ENCODE results near the gene TTC7B.

Gene TTC7B

GRCh38 chr14:90539996-90540395 lies 276.2 kb downstream of the TTC7B start:
- Mint-ChIP-seq H3K4me3 (no peak overlapping the region), H3K4me1 (ENCODE audit: low read depth) (no peaks in the 10 kb centered on the region), H3K9me3 (no peaks in the 10 kb centered on the region), H3K27ac (no peak overlapping the region), H3K27me3 (no peaks in the 10 kb centered on the region), H3K36me3 (ENCODE audit: low read depth) (no peaks in the 10 kb centered on the region)
- DNase-seq = no peak

GRCh38 chr14:90539496-90539775 lies 276.8 kb downstream of the TTC7B start:
- no peaks in the 10 kb centered on the region for H3K27me3 Mint-ChIP-seq
- no peak overlapping the region for H3K27ac Mint-ChIP-seq
- no peak overlapping the region for H3K4me3 Mint-ChIP-seq
- no peaks in the 10 kb centered on the region for H3K9me3 Mint-ChIP-seq
- H3K4me1 Mint-ChIP-seq (ENCODE audit: low read depth) = no peaks in the 10 kb centered on the region
- no peak for DNase-seq
- no peaks in the 10 kb centered on the region for H3K36me3 Mint-ChIP-seq (ENCODE audit: low read depth)

- Mint-ChIP-seq H3K4me3 (no peak overlapping the region), H3K27me3 (no peaks in the 10 kb centered on the region), H3K4me1 (ENCODE audit: low read depth) (no peaks in the 10 kb centered on the region), H3K36me3 (ENCODE audit: low read depth) (no peaks in the 10 kb centered on the region), H3K9me3 (no peaks in the 10 kb centered on the region), H3K27ac (no peak overlapping the region)
- DNase-seq = no peak
Measured at GRCh38 chr14:90538716-90539495, 277.3 kb downstream of the TTC7B start.

- H3K27ac Mint-ChIP-seq = no peak overlapping the region
- DNase-seq = no peak
- no peak overlapping the region for H3K4me3 Mint-ChIP-seq
- H3K36me3 Mint-ChIP-seq (ENCODE audit: low read depth) = no peaks in the 10 kb centered on the region
- H3K9me3 Mint-ChIP-seq = no peaks in the 10 kb centered on the region
- H3K27me3 Mint-ChIP-seq = no peaks in the 10 kb centered on the region
- no peaks in the 10 kb centered on the region for H3K4me1 Mint-ChIP-seq (ENCODE audit: low read depth)
Measured at GRCh38 chr14:90538095-90538494, 278.1 kb downstream of the TTC7B start.

- Mint-ChIP-seq H3K9me3 (no peaks in the 10 kb centered on the region), H3K4me3 (no peak overlapping the region), H3K36me3 (ENCODE audit: low read depth) (no peaks in the 10 kb centered on the region), H3K27ac (no peak overlapping the region), H3K27me3 (no peaks in the 10 kb centered on the region), H3K4me1 (ENCODE audit: low read depth) (no peaks in the 10 kb centered on the region)
- no peak for DNase-seq
Measured at GRCh38 chr14:90536511-90537191, 279.6 kb downstream of the TTC7B start.

GRCh38 chr14:90536092-90536491 lies 280.1 kb downstream of the TTC7B start:
- Mint-ChIP-seq H3K4me1 (ENCODE audit: low read depth) (no peaks in the 10 kb centered on the region), H3K36me3 (ENCODE audit: low read depth) (no peaks in the 10 kb centered on the region), H3K4me3 (no peak overlapping the region), H3K9me3 (no peaks in the 10 kb centered on the region), H3K27ac (no peak overlapping the region), H3K27me3 (no peaks in the 10 kb centered on the region)
- no peak for DNase-seq

- no peak overlapping the region for H3K27ac Mint-ChIP-seq
- DNase-seq = no peak
- H3K4me1 Mint-ChIP-seq (ENCODE audit: low read depth) = no peaks in the 10 kb centered on the region
- no peak overlapping the region for H3K4me3 Mint-ChIP-seq
- no peaks in the 10 kb centered on the region for H3K36me3 Mint-ChIP-seq (ENCODE audit: low read depth)
- no peaks in the 10 kb centered on the region for H3K27me3 Mint-ChIP-seq
- H3K9me3 Mint-ChIP-seq = no peaks in the 10 kb centered on the region
Measured at GRCh38 chr14:90535556-90536090, 280.6 kb downstream of the TTC7B start.

- Mint-ChIP-seq H3K27me3 (no peaks in the 10 kb centered on the region), H3K9me3 (no peaks in the 10 kb centered on the region), H3K36me3 (ENCODE audit: low read depth) (no peaks in the 10 kb centered on the region), H3K4me1 (ENCODE audit: low read depth) (no peaks in the 10 kb centered on the region), H3K27ac (no peak overlapping the region), H3K4me3 (no peak overlapping the region)
- DNase-seq = no peak
Measured at GRCh38 chr14:90534838-90535555, 281.2 kb downstream of the TTC7B start.

GRCh38 chr14:90534091-90534837 lies 282.0 kb downstream of the TTC7B start:
- no peaks in the 10 kb centered on the region for H3K36me3 Mint-ChIP-seq (ENCODE audit: low read depth)
- no peaks in the 10 kb centered on the region for H3K27me3 Mint-ChIP-seq
- H3K4me3 Mint-ChIP-seq = no peak overlapping the region
- no peak overlapping the region for H3K27ac Mint-ChIP-seq
- no peaks in the 10 kb centered on the region for H3K4me1 Mint-ChIP-seq (ENCODE audit: low read depth)
- DNase-seq = no peak
- no peaks in the 10 kb centered on the region for H3K9me3 Mint-ChIP-seq

GRCh38 chr14:90533591-90534021 lies 282.6 kb downstream of the TTC7B start:
- Mint-ChIP-seq H3K4me1 (ENCODE audit: low read depth) (no peaks in the 10 kb centered on the region), H3K27ac (no peak overlapping the region)
- no peak for DNase-seq

GRCh38 chr14:90532826-90533525 lies 283.3 kb downstream of the TTC7B start:
- Mint-ChIP-seq H3K4me1 (ENCODE audit: low read depth) (no peaks in the 10 kb centered on the region), H3K4me3 (no peak overlapping the region), H3K36me3 (ENCODE audit: low read depth) (no peaks in the 10 kb centered on the region), H3K27ac (no peak overlapping the region), H3K27me3 (peaks cover 9% of the 10 kb centered on the region), H3K9me3 (no peaks in the 10 kb centered on the region)
- no peak for DNase-seq

More at GRCh38 chr14:90533591-90534021, 282.6 kb downstream of the TTC7B start:
- H3K4me3 Mint-ChIP-seq = no peak overlapping the region
- H3K9me3 Mint-ChIP-seq = no peaks in the 10 kb centered on the region
- H3K27me3 Mint-ChIP-seq = peaks cover 5% of the 10 kb centered on the region
- H3K36me3 Mint-ChIP-seq (ENCODE audit: low read depth) = no peaks in the 10 kb centered on the region

GRCh38 chr14:90531497-90531896 lies 284.7 kb downstream of the TTC7B start:
- no peak overlapping the region for H3K4me3 Mint-ChIP-seq
- H3K9me3 Mint-ChIP-seq = peaks cover 7% of the 10 kb centered on the region
- no peak overlapping the region for H3K27ac Mint-ChIP-seq
- no peaks in the 10 kb centered on the region for H3K36me3 Mint-ChIP-seq (ENCODE audit: low read depth)
- no peaks in the 10 kb centered on the region for H3K4me1 Mint-ChIP-seq (ENCODE audit: low read depth)
- H3K27me3 Mint-ChIP-seq = peaks cover 9% of the 10 kb centered on the region
- DNase-seq = no peak

- H3K4me1 Mint-ChIP-seq (ENCODE audit: low read depth) = no peaks in the 10 kb centered on the region
- no peak overlapping the region for H3K4me3 Mint-ChIP-seq
- DNase-seq = no peak
- H3K27me3 Mint-ChIP-seq = peaks cover 9% of the 10 kb centered on the region
- H3K36me3 Mint-ChIP-seq (ENCODE audit: low read depth) = no peaks in the 10 kb centered on the region
- no peak overlapping the region for H3K27ac Mint-ChIP-seq
- peaks cover 13% of the 10 kb centered on the region for H3K9me3 Mint-ChIP-seq
Measured at GRCh38 chr14:90530523-90530922, 285.7 kb downstream of the TTC7B start.

- no peaks in the 10 kb centered on the region for H3K4me1 Mint-ChIP-seq (ENCODE audit: low read depth)
- peaks cover 13% of the 10 kb centered on the region for H3K9me3 Mint-ChIP-seq
- no peaks in the 10 kb centered on the region for H3K36me3 Mint-ChIP-seq (ENCODE audit: low read depth)
Measured at GRCh38 chr14:90527978-90528377, 288.3 kb downstream of the TTC7B start.

More at GRCh38 chr14:90527978-90528377, 288.3 kb downstream of the TTC7B start:
- Mint-ChIP-seq H3K27me3 (peaks cover 13% of the 10 kb centered on the region), H3K27ac (no peak overlapping the region), H3K4me3 (no peak overlapping the region)
- DNase-seq = no peak

All from activated T-cell treated with anti-CD3 and anti-CD28 coated beads, Interleukin-2, amount 50 U/mL, for 24 hours (primary cell).